ENCODE data around the gene SUN1. TPM values are rescaled to one million over a fixed set of nuclear protein-coding genes. Genes with fewer than 3 reads are reported as not detected.

Gene SUN1
- total and polyA plus RNA-seq, 2 experiments from 2014 or later, result 63.3 to 145 TPM

DNA sequence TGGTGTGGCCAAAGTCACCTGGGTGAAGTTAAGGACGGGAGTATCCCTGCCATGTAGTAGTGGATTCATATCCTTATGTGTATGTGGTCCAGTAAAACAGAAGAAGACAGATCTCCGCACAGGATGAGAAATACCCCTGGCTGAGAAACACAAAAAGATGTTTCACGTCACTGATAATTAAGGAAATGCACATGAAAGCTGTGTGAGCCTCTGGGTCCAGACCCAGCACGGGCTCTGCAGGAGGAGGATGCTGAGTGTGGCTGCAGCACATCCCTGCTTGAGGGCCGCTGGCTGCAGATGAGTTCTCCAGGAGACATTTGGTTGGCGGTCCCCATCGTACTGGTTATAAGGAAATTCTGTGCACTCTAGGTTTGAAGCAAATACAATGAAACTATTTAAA lies 8.2 kb upstream of the SUN1 start:
- TF ChIP-seq ZNF114 (CRISPR knock-in tag; IDR thresholded peaks at IDR 0.05), result no peak
- no peak for TF ChIP-seq JUNB (IDR thresholded peaks at IDR 0.05; ENCODE audit: unreplicated experiment)
- TF ChIP-seq CREB1 (CRISPR knock-in tag; IDR thresholded peaks at IDR 0.05; ENCODE audit: low read depth), result no peak
- TF ChIP-seq, protein P1, sequence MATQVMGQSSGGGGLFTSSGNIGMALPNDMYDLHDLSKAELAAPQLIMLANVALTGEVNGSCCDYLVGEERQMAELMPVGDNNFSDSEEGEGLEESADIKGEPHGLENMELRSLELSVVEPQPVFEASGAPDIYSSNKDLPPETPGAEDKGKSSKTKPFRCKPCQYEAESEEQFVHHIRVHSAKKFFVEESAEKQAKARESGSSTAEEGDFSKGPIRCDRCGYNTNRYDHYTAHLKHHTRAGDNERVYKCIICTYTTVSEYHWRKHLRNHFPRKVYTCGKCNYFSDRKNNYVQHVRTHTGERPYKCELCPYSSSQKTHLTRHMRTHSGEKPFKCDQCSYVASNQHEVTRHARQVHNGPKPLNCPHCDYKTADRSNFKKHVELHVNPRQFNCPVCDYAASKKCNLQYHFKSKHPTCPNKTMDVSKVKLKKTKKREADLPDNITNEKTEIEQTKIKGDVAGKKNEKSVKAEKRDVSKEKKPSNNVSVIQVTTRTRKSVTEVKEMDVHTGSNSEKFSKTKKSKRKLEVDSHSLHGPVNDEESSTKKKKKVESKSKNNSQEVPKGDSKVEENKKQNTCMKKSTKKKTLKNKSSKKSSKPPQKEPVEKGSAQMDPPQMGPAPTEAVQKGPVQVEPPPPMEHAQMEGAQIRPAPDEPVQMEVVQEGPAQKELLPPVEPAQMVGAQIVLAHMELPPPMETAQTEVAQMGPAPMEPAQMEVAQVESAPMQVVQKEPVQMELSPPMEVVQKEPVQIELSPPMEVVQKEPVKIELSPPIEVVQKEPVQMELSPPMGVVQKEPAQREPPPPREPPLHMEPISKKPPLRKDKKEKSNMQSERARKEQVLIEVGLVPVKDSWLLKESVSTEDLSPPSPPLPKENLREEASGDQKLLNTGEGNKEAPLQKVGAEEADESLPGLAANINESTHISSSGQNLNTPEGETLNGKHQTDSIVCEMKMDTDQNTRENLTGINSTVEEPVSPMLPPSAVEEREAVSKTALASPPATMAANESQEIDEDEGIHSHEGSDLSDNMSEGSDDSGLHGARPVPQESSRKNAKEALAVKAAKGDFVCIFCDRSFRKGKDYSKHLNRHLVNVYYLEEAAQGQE (IDR thresholded peaks at IDR 0.05; ENCODE audit: unreplicated experiment), result no peak
- TF ChIP-seq ZNF331 (CRISPR knock-in tag; IDR thresholded peaks at IDR 0.05; ENCODE audit: low read depth), result no peak
- TF ChIP-seq STAT1 (IDR thresholded peaks at IDR 0.05; ENCODE audit: unreplicated experiment), result no peak
- TF ChIP-seq, protein P2, sequence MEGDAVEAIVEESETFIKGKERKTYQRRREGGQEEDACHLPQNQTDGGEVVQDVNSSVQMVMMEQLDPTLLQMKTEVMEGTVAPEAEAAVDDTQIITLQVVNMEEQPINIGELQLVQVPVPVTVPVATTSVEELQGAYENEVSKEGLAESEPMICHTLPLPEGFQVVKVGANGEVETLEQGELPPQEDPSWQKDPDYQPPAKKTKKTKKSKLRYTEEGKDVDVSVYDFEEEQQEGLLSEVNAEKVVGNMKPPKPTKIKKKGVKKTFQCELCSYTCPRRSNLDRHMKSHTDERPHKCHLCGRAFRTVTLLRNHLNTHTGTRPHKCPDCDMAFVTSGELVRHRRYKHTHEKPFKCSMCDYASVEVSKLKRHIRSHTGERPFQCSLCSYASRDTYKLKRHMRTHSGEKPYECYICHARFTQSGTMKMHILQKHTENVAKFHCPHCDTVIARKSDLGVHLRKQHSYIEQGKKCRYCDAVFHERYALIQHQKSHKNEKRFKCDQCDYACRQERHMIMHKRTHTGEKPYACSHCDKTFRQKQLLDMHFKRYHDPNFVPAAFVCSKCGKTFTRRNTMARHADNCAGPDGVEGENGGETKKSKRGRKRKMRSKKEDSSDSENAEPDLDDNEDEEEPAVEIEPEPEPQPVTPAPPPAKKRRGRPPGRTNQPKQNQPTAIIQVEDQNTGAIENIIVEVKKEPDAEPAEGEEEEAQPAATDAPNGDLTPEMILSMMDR (conservative IDR thresholded peaks at IDR 0.05; ENCODE audit: low read depth in 2 of 2), result no peak
- no peak for TF ChIP-seq POLR2AphosphoS5 (IDR thresholded peaks at IDR 0.05; ENCODE audit: low read depth)
- TF ChIP-seq ZNF462 (CRISPR knock-in tag; IDR thresholded peaks at IDR 0.05), result no peak
- no peak for TF ChIP-seq ETS1 (IDR thresholded peaks at IDR 0.05)
- Histone ChIP-seq H3K9me2 (ENCODE audit: insufficient read depth) (no peaks in the 10 kb centered on the region), H2AFZ (no peak overlapping the region), H3K27me3 (ENCODE audit: insufficient read depth) (no peaks in the 10 kb centered on the region), H3K4me1 (ENCODE audit: insufficient read depth) (peaks cover 24% of the 10 kb centered on the region), H3K4me3 (no peak overlapping the region), H3K79me2 (replicated peaks; ENCODE audit: insufficient read depth) (peaks cover 100% of the 10 kb centered on the region), H3K36me3 (ENCODE audit: insufficient read depth) (no peaks in the 10 kb centered on the region), H4K20me1 (replicated peaks; ENCODE audit: insufficient read depth) (peaks cover 71% of the 10 kb centered on the region), H3K27ac (ENCODE audit: low read depth) (no peak overlapping the region), H3K4me2 (no peak overlapping the region), H3F3A (replicated peaks; ENCODE audit: low read depth) (peaks cover 10% of the 10 kb centered on the region; the same call in 1 of the 2 replicates)
- H3K27me3 Mint-ChIP-seq (ENCODE audit: insufficient read depth, low read depth, poor library complexity), result peaks cover 6% of the 10 kb centered on the region
- peaks cover 16% of the 10 kb centered on the region for H3K36me3 Mint-ChIP-seq (ENCODE audit: low read depth)
- H3K4me3 Mint-ChIP-seq, result no peak overlapping the region
- no peak for ATAC-seq
- no peaks in the 10 kb centered on the region for H3K9me3 Mint-ChIP-seq
- no peak for DNase-seq (ENCODE audit: low spot score)
- no peak overlapping the region for H3K27ac Mint-ChIP-seq
- H3K4me1 Mint-ChIP-seq, result peaks cover 56% of the 10 kb centered on the region

All from GM23338 (cell line).